M059J (cell line): ENCODE measurements around the gene GDF10. TPM values are rescaled to one million over a fixed set of nuclear protein-coding genes. Genes with fewer than 3 reads are reported as not detected.

ENCODE experiments used
- DNase-seq: peaks from one replicate; pipeline ENCODE4 v3.0.0-alpha.2; 2012; ENCODE audit warnings: low read depth
- total RNA-seq: library from RNA; depleted of rRNA; stranded (reverse); fragments of >200 nt; shearing (Covaris generic); gene quantifications from 2 replicates; pipeline ENCODE4 v1.2.3, GENCODE V29; 2014

GDF10 gene
- total RNA-seq, 1 experiment from 2014 or later: not detected

DNA sequence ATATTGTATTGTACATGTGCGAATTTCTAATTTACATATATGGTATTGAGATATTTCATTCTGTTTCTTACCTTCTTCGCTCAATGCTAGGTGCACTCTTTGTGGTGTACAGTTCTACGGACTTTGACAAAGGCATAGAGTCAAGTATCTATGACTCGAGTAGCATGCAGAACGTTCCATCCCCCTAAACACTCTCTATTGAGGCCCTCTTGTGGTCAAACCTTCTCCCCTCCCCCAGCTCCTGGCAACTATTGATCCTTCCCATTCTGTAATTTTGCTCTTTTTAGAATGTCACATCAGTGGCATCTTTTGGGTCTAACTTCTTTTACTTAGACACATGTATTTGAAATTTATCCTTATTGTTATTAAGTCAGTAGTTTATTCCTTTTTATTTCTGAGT, 30.7 kb upstream of the GDF10 start:
- no peak for DNase-seq

DNA sequence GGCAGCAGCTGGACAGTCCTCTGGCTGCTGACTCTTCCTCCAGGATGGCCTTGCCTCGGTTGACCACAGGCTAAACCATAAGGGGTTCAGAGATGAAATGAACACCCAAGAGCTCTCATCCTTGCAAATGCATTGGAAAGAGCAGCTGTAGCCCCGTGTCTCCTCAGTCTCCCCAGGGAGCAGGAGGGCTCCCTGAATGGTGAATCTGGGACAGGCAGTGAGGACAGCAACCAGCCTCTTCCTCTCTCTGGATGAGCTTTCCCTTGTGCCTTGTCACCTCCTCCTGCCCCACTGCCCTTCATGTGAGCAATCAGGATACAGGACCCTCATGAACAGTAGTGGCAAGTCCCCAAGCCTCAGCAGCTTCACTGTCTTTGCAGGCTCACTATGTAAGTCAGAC, 23.9 kb upstream of the GDF10 start:
- DNase-seq: no peak

DNA sequence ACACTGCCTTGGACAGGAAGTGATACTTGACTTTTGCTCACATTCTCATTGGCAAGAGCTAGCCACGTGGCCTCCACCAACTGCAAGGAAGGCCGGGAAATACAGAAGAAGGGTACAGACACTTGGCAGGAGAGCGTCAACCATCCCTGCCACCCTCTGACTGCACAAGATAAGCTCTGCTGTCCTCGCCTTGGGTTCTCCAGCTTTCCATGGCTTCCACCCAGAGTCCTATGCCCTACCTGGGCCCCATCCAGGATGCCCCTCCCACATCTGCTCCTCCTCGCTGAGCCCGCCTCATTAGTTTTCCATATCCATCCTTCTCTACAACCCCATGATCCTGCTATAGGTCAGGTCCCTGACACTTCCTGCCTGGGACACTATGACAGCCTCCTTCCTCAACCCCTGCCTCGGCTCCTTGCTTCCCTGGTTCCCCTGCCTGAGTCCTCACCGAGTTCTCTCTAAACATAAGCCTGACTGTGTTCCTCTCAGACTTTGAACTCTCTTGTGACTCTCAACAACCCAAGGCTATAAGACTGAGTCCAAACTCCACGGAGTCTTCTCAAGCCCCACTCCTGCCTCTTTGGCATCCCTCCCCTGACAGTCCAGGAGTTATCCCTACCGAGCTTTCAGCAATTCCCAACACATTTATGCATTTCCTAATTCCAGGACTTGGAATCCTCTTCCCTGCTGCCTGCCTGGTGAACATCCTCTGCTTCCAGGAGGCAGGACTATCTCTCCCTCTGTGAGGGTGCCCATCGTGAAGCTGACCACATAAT, 23.2 kb upstream of the GDF10 start:
- DNase-seq: no peak

DNA sequence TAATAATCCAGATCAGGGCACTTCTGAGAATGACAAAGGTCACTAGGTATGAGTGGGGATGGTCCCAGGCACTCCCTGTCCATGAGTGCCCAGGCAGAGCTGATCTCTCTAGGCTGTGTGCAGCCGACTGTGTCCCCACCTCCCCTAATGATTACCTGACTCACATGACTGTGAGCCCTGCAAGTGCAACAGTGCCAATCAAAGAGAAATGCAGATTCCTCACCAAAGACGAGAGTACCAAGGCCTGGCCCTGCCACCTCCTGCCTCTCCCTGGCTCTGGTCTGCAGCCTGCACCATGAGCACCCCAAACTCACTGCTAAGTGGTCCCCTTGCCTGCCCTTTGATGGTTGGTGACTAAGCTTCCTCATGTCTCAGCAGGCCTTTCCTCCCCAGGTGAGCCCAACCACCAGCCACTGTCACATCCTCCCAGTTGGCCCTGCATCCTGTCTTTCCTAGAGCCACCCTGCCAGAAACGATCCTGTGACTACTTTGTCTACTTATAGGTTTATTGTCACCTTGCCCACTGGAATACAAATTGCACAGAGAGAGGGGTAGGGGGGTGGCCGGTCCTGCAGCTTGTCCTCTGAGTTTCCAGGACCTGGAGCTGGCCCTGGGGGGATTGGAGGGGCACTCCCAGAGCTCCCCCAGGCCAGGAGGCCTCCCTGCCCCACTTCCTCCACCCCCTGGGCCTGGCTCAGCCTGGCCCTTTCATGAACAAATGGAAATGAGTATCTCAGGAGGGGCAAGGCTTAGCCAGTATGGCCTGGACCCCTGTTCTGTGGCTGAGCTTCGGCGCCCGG, 22.4 kb upstream of the GDF10 start:
- no peak for DNase-seq

DNA sequence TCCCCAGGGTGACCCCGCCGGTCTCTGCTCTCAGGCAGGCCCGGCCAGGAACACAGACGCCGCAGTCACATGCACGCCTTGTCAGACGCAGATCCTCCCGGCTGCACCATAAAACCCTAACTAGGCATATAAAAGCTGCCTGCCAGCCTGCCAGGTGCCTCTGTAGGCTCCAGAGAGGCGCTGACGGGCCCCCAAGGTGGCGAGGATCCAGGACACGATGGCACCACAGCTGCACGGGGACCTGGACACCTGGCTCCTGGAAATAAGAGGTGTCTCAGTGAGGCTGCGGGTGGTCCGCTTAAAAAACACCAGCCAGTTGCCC, 21.9 kb upstream of the GDF10 start:
- no peak for DNase-seq

DNA sequence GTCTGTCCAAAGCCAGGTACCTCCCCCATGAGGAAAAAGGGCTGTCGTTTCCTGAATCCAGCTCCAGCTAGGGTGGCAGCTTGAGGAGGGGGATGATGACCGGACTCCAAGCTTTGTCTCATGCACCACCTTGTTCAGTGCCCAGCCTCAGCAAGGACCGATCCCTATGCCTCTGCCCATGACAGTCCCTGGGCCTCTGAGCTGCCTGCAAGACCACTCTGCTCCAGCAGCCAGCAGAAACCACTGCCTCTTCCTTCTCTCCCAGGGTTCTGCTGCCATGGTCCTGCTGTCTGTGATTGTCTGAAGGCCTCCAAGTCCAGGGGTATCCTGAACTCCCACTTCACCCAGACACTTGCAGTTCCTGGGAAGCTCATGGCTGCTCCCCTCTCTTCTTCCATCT, 21.3 kb upstream of the GDF10 start:
- DNase-seq: no peak

DNA sequence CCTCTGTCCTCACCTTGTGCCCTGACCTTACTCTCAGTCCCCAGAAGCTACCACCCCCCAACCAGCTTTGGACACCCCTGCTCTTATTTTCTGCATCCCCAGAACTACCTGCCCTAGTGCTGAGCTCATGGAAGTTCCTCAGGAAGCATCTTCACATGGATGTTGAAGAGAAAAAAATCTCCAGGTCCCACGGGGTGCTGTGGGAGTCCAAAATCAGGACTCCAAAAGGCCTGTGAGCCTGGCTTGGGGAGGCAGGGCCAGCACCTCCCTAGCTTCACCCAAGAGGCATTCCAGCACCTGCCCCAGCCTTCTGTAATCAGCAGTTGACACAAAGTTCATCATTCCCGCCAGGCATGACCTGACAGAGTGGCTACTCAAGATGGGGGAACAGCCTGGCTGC, 20.7 kb upstream of the GDF10 start:
- no peak for DNase-seq

DNA sequence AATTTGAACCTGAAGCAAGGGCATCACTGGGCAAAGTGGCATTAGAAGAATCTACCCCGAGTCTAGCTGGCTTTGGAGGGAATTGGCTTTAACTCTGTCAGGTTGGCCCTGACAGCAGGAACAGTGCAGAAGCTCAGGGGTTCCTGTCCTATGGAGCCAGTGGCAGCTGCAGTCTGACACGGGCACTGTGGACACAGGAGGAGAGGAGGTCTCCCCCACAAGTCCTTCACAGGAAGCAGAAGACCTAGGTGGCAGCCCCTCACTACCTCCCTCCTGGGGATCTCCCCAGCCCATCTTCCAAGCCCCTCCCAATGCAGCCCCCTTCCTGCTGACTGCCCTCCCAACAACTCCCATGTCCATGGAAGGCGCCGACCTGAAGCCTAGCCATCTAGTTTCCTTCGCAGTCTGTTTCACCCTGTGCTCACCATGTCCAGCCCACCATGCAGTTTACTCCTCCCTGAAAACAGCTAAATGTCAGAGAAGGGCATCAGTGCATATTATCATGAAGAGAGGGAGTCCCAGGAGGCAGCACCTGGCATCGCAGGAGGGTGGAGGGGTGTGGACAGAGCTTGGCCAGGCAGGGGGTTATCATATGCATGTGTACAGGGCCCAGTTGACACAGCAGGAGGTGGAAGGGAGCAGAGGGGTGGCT, 17.9 kb upstream of the GDF10 start:
- DNase-seq: no peak

DNA sequence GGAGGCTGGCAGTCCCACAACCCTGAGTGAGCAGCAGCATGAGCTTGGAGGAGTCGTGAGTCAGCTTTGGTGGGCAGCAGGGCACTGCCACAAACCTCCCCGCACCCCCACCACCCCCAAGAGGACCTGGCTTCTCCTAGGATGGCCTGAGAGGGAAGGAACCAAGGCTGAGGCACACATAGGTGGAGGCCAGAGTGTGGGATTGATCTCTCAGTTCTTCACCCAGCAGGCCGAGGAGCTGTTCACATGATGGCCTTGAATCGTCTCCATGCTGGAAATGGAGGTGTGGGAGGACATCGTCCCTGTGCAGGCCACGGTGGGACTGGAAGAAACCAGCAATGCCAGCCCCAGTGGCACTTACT, 17.4 kb upstream of the GDF10 start:
- no peak for DNase-seq

DNA sequence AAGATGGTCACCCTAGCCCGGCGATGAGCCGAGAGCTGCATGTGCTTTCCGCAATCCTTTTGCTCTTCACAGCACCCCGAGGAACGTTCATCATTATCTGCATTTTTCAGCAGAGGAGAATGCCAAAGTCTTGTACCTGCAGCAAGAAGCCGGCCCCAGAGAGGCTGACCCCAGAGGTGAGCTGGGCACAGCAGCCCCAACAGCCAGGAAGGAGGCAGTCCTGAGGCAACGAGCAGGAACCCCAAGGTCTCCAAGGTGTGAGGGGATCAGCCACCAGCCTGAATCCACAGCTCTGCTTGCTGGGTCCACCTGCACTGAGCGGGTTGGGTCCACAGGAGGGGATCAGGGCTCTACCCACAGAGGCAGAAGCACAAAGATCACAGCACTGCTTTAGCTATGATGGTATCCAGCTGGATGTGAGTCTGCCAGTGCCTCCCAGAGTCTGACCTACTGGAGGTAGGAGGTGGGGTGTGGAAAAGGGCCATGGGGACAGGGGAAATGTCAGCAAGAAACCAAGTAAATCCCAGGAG, 16.8 kb upstream of the GDF10 start:
- DNase-seq: no peak

DNA sequence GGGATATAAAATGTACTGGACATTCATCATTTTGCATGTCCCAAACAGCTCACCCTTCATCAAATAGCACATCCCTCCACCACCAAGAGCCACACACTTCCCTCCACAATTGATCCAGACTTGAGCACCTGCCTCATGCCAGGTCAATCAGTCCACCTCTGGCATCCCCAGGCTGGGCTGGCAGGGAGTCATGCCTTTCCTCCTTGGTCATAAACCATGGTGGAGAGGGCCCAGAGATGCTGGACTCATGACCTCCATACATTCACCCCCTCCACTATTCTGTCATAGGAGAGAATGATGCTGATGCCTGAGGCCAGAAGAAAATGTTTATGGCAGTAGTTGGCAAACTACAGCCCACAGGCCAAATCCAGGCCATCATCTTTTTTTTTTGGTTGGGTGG, 16.1 kb upstream of the GDF10 start:
- no peak for DNase-seq

DNA sequence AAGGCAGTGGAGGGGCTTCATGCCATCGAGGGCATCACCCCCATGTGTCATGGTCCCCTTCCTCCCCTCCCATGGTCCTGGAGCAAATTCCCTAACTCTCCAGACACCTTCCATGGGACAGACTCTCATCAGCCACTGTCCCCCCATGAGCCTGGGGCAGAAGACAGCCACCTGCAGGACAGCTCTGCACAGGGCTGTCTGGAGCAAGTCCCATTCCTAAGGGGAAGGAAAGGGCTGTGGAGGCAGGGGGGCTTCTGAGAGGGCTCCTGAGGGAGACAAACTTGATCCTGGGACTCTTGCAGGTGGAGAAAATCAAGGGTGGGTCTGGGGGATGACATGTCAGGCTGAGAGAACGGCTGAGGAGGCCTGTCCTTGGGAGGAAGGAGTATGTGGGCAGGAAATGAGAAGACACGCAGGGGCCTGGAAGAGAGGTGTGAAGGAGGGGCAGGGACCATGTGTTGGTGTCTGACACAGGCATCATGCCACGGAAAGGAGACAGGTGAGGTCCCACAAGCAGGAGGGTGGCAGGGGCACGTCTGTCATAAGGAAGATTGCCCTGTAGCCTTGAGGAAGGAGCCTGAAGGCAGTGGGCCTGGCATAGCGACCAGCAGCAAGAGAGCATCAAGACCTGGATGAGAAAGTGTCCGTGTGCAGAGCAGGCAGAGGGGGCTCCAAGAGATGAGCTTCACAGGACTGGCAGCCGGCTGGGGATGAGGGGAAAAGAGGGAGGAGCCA, 14.4 kb upstream of the GDF10 start:
- no peak for DNase-seq

DNA sequence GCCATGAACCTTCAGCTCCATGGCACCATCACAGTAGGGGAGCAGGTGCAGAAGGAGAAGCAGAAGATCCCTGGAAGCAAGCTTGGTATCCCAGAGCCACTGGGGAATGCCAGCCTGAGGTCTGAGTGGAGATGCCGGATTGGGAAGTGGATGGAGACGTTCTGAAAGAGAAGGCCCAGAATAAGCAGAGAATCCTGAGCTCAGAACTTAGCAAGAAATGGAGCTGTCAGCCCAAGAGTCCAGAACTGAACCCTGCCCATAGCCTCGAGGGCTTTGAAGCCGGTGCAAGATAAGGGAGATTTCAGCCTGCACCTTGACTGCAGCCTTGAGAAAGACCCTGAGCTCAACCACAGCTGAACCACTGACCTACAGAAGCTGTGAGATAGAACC, 13.9 kb upstream of the GDF10 start:
- DNase-seq: no peak

DNA sequence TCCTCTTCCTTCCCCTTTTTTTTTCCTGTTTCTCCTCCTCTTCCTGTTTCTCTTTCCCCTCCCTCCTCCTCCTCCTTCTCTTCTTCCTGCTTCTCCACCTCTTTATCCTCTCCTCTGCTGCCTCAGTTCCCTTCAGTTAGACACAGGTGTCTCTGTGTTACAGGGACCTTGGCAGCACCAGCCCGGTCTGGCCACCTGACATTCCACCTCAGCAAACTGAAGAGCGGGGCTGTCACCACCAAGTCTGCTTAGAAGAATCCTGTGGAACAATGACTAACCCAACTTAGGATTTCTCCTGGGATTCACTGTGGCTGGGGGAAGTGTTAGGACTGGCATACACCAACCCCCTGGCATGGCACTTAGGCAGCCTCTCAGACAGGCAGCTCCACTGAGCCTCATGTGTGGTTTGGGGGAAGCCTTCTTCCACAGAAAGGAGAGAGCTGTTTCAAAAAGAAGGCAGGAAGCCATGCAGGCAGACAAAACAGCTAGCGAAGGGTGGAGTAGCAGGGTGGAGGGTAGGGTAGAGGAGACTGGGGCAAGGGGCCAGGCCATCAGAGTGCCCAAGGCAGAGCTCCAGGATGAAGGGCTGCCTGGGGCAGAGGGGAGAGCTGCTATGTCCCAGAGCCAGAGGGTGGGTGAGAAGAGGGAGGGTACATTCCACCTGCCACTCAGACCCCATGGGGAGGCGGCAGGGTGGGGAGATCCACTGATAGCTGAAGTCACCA, 13.2 kb upstream of the GDF10 start:
- no peak for DNase-seq

DNA sequence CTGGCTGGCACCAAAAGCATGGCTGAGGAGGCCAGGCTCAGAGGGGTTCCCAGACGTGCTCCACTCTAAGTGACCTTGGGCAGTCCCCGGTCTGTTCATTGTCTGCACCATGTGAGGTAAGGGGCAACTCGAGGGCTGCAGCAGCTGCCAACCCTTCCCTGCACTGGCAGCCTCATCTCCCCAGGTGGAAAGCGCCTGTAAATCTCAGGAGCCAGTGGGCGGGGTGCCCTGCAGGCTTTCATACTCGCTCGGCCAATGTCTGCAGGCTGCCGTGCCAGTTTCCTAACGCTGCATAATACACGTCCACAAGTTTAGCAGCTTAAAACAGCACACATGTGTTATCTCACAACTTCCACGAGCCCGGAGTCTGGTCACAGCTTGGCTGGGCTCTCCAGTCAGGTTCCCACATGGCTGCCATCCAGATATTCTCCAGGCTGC, 12.6 kb upstream of the GDF10 start:
- DNase-seq: no peak

DNA sequence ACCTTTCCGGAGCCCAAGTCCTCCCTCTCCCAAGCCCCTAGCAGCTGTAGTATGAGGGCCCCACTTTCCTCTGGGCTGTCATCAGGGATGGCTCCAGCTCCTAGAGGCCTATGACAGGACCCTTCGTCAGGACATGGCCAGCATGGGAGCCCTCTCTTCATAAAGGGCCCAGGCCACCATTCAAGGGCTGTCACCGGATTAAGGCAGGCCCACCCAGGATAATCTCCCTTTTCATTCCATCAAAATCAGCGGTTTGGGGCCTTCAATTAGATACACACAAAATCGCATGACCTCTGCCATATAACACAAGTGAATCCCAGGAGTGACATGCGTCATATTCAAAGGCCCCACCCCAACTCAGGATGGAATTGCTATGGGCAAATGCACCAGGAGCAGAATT, 12.2 kb upstream of the GDF10 start:
- no peak for DNase-seq

DNA sequence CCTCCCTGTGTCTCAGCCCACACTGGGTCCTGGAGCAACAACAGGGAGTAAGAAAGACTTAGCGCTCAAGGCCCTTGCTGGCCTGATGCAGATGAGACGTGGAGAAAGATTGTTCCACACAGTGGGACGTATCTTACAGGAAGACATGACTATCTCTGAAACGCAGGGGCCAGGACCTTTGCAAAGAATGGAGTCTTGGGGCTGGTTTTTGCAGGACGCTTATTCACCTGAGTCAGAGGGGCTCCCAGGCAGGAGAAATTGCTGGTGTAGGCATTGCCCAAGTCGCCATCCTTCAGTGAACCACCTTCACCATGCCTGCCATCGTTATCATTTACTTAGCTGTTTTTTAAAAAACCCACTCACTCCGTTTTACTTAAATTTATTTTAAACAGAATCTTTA, 11.8 kb upstream of the GDF10 start:
- DNase-seq: no peak

DNA sequence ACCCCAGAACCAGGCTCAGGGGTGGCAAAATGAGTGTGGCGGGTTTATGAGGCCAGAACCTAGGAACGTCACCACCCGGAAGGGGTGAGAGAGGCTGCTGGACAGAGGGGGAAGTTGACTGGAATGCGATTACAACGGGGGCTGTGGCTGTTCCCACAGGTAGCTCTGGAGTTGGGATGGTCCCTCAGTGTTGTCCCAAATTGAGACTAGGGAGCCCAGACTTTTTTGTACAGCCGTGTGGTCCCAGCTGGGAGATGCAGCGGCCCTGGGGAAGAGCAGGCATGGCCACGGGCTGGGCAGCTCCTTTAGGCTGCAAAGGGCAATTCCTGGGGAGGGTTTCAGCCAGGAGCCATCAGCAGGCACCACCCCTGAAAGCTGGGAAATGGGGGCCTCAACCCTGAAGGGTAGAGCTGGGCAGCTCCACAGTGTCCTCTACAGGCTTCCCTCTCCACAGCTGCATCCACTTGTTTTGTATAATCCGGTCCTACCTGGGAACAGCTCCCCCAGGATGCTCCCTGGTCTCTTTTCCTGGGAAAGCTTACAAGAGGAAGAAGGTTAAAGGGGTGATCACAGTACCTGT, 11.0 kb upstream of the GDF10 start:
- no peak for DNase-seq

DNA sequence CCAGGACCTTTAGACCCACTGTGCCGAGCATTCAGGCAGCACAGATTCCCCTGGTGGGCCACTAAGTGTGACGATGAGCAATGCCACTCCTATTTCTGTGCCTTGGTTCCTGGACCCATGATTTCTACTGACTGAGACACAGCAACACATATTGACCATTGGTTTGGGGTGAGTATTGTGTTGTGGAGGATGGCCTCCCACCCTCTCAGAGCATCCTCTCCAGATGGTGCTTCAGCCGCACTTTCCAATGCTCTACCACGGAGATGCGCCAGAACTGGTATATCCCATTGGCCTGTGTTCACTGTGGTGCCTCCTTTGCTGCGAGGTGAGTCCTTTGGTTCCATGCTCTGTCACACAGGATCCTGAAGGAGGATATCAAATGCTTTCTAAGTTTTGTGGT, 10.1 kb upstream of the GDF10 start:
- no peak for DNase-seq

DNA sequence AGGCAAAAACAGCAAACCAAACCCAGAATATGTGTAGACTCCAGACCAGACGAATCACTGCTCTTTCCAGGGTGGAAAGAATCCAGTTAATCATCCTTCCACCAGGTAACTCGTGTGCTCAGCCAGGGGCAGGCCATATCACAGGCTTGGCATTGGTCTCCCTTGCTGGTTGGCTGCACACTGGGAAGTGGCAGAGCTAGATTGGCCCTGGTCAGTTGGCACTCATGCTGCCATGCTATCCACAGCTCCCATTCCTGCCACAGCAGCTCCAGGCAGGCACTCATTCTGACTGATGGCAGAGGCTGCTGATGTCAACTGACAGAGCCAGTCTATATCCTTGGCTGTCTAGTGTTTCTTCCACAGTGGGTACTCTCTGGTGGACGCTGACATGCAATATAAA, 9.7 kb upstream of the GDF10 start:
- no peak for DNase-seq

DNA sequence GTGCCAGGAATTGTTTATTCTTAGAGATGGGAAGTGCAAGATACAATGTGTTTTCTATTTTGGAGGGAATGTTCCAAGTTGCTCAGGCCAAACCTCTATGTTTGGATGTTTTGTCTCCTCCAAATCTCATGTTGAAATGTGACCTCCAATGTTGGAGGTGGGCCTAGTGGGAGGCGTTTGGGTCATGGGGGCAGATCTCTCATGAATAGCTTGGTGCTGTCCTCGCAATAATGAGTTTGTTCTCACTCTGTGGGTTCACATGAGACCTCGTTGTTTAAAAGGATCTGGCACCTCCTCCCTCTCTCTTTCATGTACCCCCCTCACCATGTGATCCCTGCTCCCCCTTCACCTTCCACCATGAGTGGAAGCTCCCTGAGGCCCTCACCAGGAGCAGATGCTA, 8.3 kb upstream of the GDF10 start:
- DNase-seq: no peak
